CD14-positive monocyte (primary cell): ENCODE measurements around the gene OXER1. TPM values are rescaled to one million over a fixed set of nuclear protein-coding genes. Genes with fewer than 3 reads are reported as not detected.

Experiments
- DNase-seq, 3 donors: peaks; one replicate each; pipeline ENCODE4 v3.0.0-alpha.2; 2011 to 2022
- H2AFZ ChIP-seq: 2 replicates; pipeline ENCODE4 v1.6.0; 2012; ENCODE audit warnings: mild to moderate bottlenecking, low read depth, low read length, inconsistent platforms; ENCODE audit not compliant: insufficient read depth, poor library complexity, severe bottlenecking
- H3K27ac ChIP-seq, 2 donors: 1 replicate in 1 of 2; 2 replicates in 1 of 2; pipeline ENCODE4 v1.5.1; 2012 to 2013; ENCODE audit warnings: low read length in 2 of 2, control low read depth in 1 of 2, inconsistent platforms in 1 of 2, low read depth in 1 of 2, mild to moderate bottlenecking in 1 of 2
- H3K27me3 ChIP-seq, 2 donors: one replicate each; pipeline versions ENCODE4 v1.6.0 to v1.6.1; 2011 to 2013; ENCODE audit warnings: low read length in 2 of 2; ENCODE audit not compliant: control insufficient read depth in 2 of 2, insufficient read depth in 2 of 2
- H3K36me3 ChIP-seq, 2 donors: replicated peaks in 1 of 2; 1 replicate in 1 of 2; 2 replicates in 1 of 2; pipeline versions ENCODE4 v1.5.1 to v1.6.1; 2012 to 2013; ENCODE audit warnings: low read length in 2 of 2, control low read depth in 1 of 2, inconsistent platforms in 1 of 2, mild to moderate bottlenecking in 1 of 2; ENCODE audit not compliant: insufficient read depth in 2 of 2, control insufficient read depth in 1 of 2
- H3K4me1 ChIP-seq, 2 donors: 1 replicate in 1 of 2; 2 replicates in 1 of 2; pipeline versions ENCODE4 v1.5.1 to v1.6.1; 2012 to 2013; ENCODE audit warnings: low read length in 2 of 2, control low read depth in 1 of 2, inconsistent platforms in 1 of 2, mild to moderate bottlenecking in 1 of 2, moderate library complexity in 1 of 2; ENCODE audit not compliant: insufficient read depth in 2 of 2, control insufficient read depth in 1 of 2
- H3K4me2 ChIP-seq: replicated peaks from 2 replicates; pipeline ENCODE3; 2012; ENCODE audit warnings: low read length, moderate library complexity, mild to moderate bottlenecking; ENCODE audit not compliant: poor library complexity, severe bottlenecking; ENCODE audit errors: extremely low read depth
- H3K4me3 ChIP-seq, 3 experiments: fragments of 200-600 bp in 1 of 3; sonication (generic) in 1 of 3; replicated peaks in 1 of 3; 1 replicate in 2 of 3; 2 replicates in 1 of 3; pipeline ENCODE4 v1.5.1; 2011 to 2013; ENCODE audit warnings: low read length in 3 of 3, mild to moderate bottlenecking in 3 of 3, control low read depth in 2 of 3, low read depth in 2 of 3, inconsistent platforms in 1 of 3, moderate library complexity in 1 of 3
- H3K79me2 ChIP-seq: 2 replicates; pipeline ENCODE4 v1.6.0; 2012; ENCODE audit warnings: mild to moderate bottlenecking, control low read depth, inconsistent platforms, low read length, moderate library complexity; ENCODE audit not compliant: insufficient read depth
- H3K9ac ChIP-seq: 2 replicates; pipeline ENCODE4 v1.6.0; 2017; ENCODE audit warnings: low read length, mild to moderate bottlenecking; ENCODE audit not compliant: insufficient read depth, poor library complexity, severe bottlenecking
- H3K9me3 ChIP-seq, 2 donors: replicated peaks in 1 of 2; 1 replicate in 1 of 2; 2 replicates in 1 of 2; pipeline versions ENCODE4 v1.5.1 to v1.6.1; 2012 to 2013; ENCODE audit warnings: low read length in 2 of 2, control low read depth in 1 of 2; ENCODE audit not compliant: control insufficient read depth in 1 of 2, insufficient read depth in 1 of 2
- H4K20me1 ChIP-seq: 2 replicates; pipeline ENCODE4 v1.6.0; 2012; ENCODE audit warnings: mild to moderate bottlenecking, low read length, control low read depth, moderate library complexity; ENCODE audit not compliant: insufficient read depth
- H3K27ac Mint-ChIP-seq, 7 donors: one replicate each; pipeline ENCODE4 v1.8.0; 2020; ENCODE audit warnings: mild to moderate bottlenecking in 7 of 7, mixed read lengths in 7 of 7, moderate library complexity in 6 of 7, inconsistent platforms in 2 of 7
- H3K27me3 Mint-ChIP-seq, 3 donors: one replicate each; pipeline ENCODE4 v1.8.0; 2021 to 2022; ENCODE audit warnings: low read depth in 3 of 3, mild to moderate bottlenecking in 3 of 3, mixed read lengths in 3 of 3, moderate library complexity in 3 of 3, inconsistent platforms in 1 of 3
- H3K36me3 Mint-ChIP-seq, 2 donors: one replicate each; pipeline ENCODE4 v1.8.0; 2020; ENCODE audit warnings: mixed read lengths in 2 of 2, inconsistent platforms in 1 of 2, mild to moderate bottlenecking in 1 of 2
- H3K4me1 Mint-ChIP-seq: one replicate; pipeline ENCODE4 v1.8.0; 2020; ENCODE audit warnings: mild to moderate bottlenecking, mixed read lengths
- H3K4me3 Mint-ChIP-seq, 2 donors: one replicate each; pipeline ENCODE4 v1.8.0; 2020; ENCODE audit warnings: mild to moderate bottlenecking in 2 of 2, mixed read lengths in 2 of 2, moderate library complexity in 1 of 2
- H3K9me3 Mint-ChIP-seq, 7 donors: one replicate each; pipeline ENCODE4 v1.8.0; 2020 to 2022; ENCODE audit warnings: mixed read lengths in 7 of 7, mild to moderate bottlenecking in 6 of 7, moderate library complexity in 6 of 7, inconsistent platforms in 2 of 7
- CTCF ChIP-seq: fragments of 200-600 bp; IDR thresholded peaks from one replicate; pipeline ENCODE4 v1.8.0; 2022; ENCODE audit warnings: antibody characterized with exemption, mild to moderate bottlenecking
- WGBS: methylation state at CpG from one replicate; pipeline ENCODE4 v1.1.5; 2013; ENCODE audit warnings: missing lambda C conversion rate; ENCODE audit not compliant: insufficient coverage; 5-methylcytosine and 5-hydroxymethylcytosine counted together
- intact Hi-C, 2 donors: fragments of 100-400 bp; cut with micrococcal nuclease; formaldehyde crosslinking; loops; one replicate each; pipeline versions ENCODE4 v1.15.0 to v1.15.1; 2023
- polyA plus RNA-seq, 3 donors: library from polyadenylated mRNA; depleted of rRNA in 1 of 3; unstranded in 2 of 3; stranded (reverse) in 1 of 3; fragments of 300-500 nt in 2 of 3; fragments of >200 nt in 1 of 3; fragmentation: Illumina TruSeq in 2 of 3; gene quantifications; 1 replicate in 2 of 3; 2 replicates in 1 of 3; pipeline ENCODE4 v1.2.3, GENCODE V29; 2012 to 2021

The OXER1 gene
- polyA plus RNA-seq, 3 donors, result 3.8 to 13.3 (median 5.7) TPM

DNA sequence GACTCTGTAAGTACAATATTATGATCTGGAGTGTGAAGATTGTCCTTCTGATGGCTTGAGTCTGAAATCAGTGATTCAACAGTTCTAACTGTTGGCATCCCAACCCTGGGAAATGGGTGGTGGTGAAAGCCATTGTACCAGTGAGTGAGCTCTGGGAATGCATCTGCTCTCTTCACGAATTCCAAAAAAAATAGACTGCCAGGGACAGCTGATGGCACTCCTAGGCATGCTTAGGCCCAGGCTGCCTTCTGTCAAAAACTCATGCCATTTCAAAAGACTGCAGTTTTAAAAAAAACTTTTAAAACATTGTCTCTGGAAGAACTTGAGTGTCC is 20.3 kb downstream of the OXER1 start:
- Histone ChIP-seq H4K20me1 (no peaks in the 10 kb centered on the region), H3K9me3 (peaks cover 0 to 3% of the 10 kb centered on the region in 2 donors), H3K4me1 (no peaks in the 10 kb centered on the region), H3K4me3 (no peak overlapping the region), H3K4me2 (no peak overlapping the region), H3K27ac (no peak overlapping the region), H3K79me2 (no peaks in the 10 kb centered on the region), H2AFZ (no peak overlapping the region), H3K27me3 (no peaks in the 10 kb centered on the region), H3K36me3 (no peaks in the 10 kb centered on the region), H3K9ac (no peak overlapping the region)
- no peak for DNase-seq
- intact Hi-C loops, result no loop called here
- peaks cover 2 to 10% (median 5%) of the 10 kb centered on the region in 7 donors for H3K9me3 Mint-ChIP-seq
- H3K27ac Mint-ChIP-seq, result peak overlapping the region in 1 of 7 donors; percentile 15
- 100% methylated on average over 1 of the region's 1 CpG for WGBS
- H3K36me3 Mint-ChIP-seq, result peaks cover 2 to 3% of the 10 kb centered on the region in 2 donors
- no peak overlapping the region for H3K4me3 Mint-ChIP-seq
- no peak for TF ChIP-seq CTCF
- H3K27me3 Mint-ChIP-seq, result peaks cover 0 to 2% (median 0%) of the 10 kb centered on the region in 3 donors
- H3K4me1 Mint-ChIP-seq, result peaks cover 5% of the 10 kb centered on the region

- 94% methylated on average over 2 of the region's 2 CpGs for WGBS
- Histone ChIP-seq H4K20me1 (no peaks in the 10 kb centered on the region), H3K27ac (no peak overlapping the region), H3K9me3 (peaks cover 0 to 6% of the 10 kb centered on the region in 2 donors), H3K4me1 (no peaks in the 10 kb centered on the region), H3K79me2 (no peaks in the 10 kb centered on the region), H3K4me3 (no peak overlapping the region), H3K36me3 (no peaks in the 10 kb centered on the region), H3K27me3 (no peaks in the 10 kb centered on the region), H3K4me2 (no peak overlapping the region), H2AFZ (no peak overlapping the region), H3K9ac (no peak overlapping the region)
- DNase-seq, result no peak
- peaks cover 6 to 11% (median 9%) of the 10 kb centered on the region in 7 donors for H3K9me3 Mint-ChIP-seq
- peaks cover 3% of the 10 kb centered on the region in 2 donors for H3K36me3 Mint-ChIP-seq
- no peak overlapping the region for H3K4me3 Mint-ChIP-seq
- peaks cover 5% of the 10 kb centered on the region for H3K4me1 Mint-ChIP-seq
- intact Hi-C loops, result no loop called here
- TF ChIP-seq CTCF, result no peak
- H3K27me3 Mint-ChIP-seq, result peaks cover 0 to 2% (median 0%) of the 10 kb centered on the region in 3 donors
- peak overlapping the region in 1 of 7 donors; percentile 15 for H3K27ac Mint-ChIP-seq
Measured at GRCh38 chr2:42742740-42743658, 20.9 kb downstream of the OXER1 start.
